Measurements from ENCODE around the gene PAPPA2. TPM values are rescaled to one million over a fixed set of nuclear protein-coding genes. Genes with fewer than 3 reads are reported as not detected.

The PAPPA2 gene
- total and polyA plus RNA-seq, 2 of the 8 experiments (the other 6 are each of a cell fraction or from before 2014, with no cell fraction given): 0.08 to 0.88 TPM

GRCh38 chr1:176461576-176461975 is 1.4 kb upstream of the PAPPA2 start:
- no peak overlapping the region for H3K9ac ChIP-seq (replicated peaks in 1 of 4; ENCODE audit: extremely low read depth in 1 of 4, low read depth in 3 of 4, low read length in 3 of 4)
- H4K20me1 ChIP-seq (replicated peaks in 1 of 2; ENCODE audit: control insufficient read depth in 1 of 2, insufficient read depth in 2 of 2, low read length in 2 of 2): no peaks in the 10 kb centered on the region
- CTCF ChIA-PET (ENCODE audit: partially characterized antibody): no interaction called here
- H3K23ac ChIP-seq (ENCODE audit: insufficient read length): no peak overlapping the region
- no peak overlapping the region for H3K27ac ChIP-seq (ENCODE audit: low read depth, low read length)
- no peaks in the 10 kb centered on the region for H3K27me3 ChIP-seq (replicated peaks in 1 of 4; ENCODE audit: control insufficient read depth in 3 of 4, extremely low read depth in 1 of 4, insufficient read depth in 3 of 4, low read length in 3 of 4)
- no peak overlapping the region for H4K91ac ChIP-seq (replicated peaks; ENCODE audit: insufficient read length, low read length)
- no peaks in the 10 kb centered on the region for H3K4me1 ChIP-seq (replicated peaks in 1 of 4; ENCODE audit: control insufficient read depth in 3 of 4, insufficient read depth in 4 of 4, low read length in 3 of 4)
- no peak overlapping the region for H4K5ac ChIP-seq (ENCODE audit: insufficient read length, low read depth, low read length)
- H3K9me3 ChIP-seq (ENCODE audit: insufficient read depth in 2 of 2, low read depth in 1 of 2, low read length in 1 of 2): peaks cover 0 to 4% of the 10 kb centered on the region in 2 experiments; a peak in 2 of 4 replicates
- no peak overlapping the region for H2BK5ac ChIP-seq (ENCODE audit: low read depth, low read length)
- H3K14ac ChIP-seq (ENCODE audit: insufficient read length): no peak overlapping the region
- no peak overlapping the region for H2BK20ac ChIP-seq (ENCODE audit: low read length)
- no peak overlapping the region for H2AK5ac ChIP-seq (ENCODE audit: low read depth, low read length)
- H4K8ac ChIP-seq (ENCODE audit: extremely low read depth, insufficient read depth, low read length): no peak overlapping the region
- H3K4me3 ChIP-seq (ENCODE audit: extremely low read depth in 1 of 4, insufficient read depth in 2 of 4, low read depth in 3 of 4, low read length in 4 of 4): no peak overlapping the region
- POLR2A ChIA-PET (ENCODE audit: partially characterized antibody): no interaction called here
- DNase-seq (ENCODE audit: low read depth in 1 of 2, low spot score in 2 of 2) (no peak), FAIRE-seq (no peak)
- no peak overlapping the region for H3K4ac ChIP-seq (replicated peaks; ENCODE audit: insufficient read length, low read depth, low read length)
- whole genome bisulfite sequencing, 2 experiments (ENCODE audit: extremely low coverage in 1 of 2, insufficient coverage in 1 of 2, insufficient read length in 1 of 2, insufficient replicate concordance in 2 of 2, low coverage in 1 of 2, low lambda C conversion rate in 2 of 2, missing lambda C conversion rate in 1 of 2): 84% methylated on average over 1 of the region's 1 CpG; no CpG with 5 or more reads in 1 of the 2 experiments
- H2AFZ ChIP-seq (ENCODE audit: low read length): no peak overlapping the region
- no peaks in the 10 kb centered on the region for H3K79me2 ChIP-seq (ENCODE audit: control insufficient read depth in 1 of 2, insufficient read depth in 2 of 2, low read length in 2 of 2)
- no peak overlapping the region for H3K4me2 ChIP-seq (ENCODE audit: insufficient read depth in 1 of 2, low read depth in 2 of 2, low read length in 2 of 2)
- no peak overlapping the region for H2BK12ac ChIP-seq (ENCODE audit: low read depth, low read length)
- H2BK15ac ChIP-seq (ENCODE audit: low read length): no peak overlapping the region
- no peaks in the 10 kb centered on the region for H3K79me1 ChIP-seq (ENCODE audit: low read depth, low read length)
- no peaks in the 10 kb centered on the region for H3K36me3 ChIP-seq (ENCODE audit: control insufficient read depth in 2 of 4, insufficient read depth in 4 of 4, low read length in 3 of 4)
- no peak overlapping the region for H2BK120ac ChIP-seq (replicated peaks; ENCODE audit: low read depth, low read length)
- no peaks in the 10 kb centered on the region for H3K23me2 ChIP-seq (ENCODE audit: low read depth, low read length)
- no peak overlapping the region for H3K18ac ChIP-seq (ENCODE audit: extremely low read depth, low read length)
- no peak overlapping the region for H3K56ac ChIP-seq (replicated peaks; ENCODE audit: insufficient read length, low read depth, low read length)
- TF ChIP-seq SRF (IDR thresholded peaks at IDR 0.05; ENCODE audit: low read depth, low read length): no peak
- no peak for TF ChIP-seq HDAC6 (IDR thresholded peaks at IDR 0.05; ENCODE audit: low read depth, low read length)
